GM19193 (cell line): ENCODE results near the gene SIPA1L3.
A peak's percentile ranks its signal among the peaks of the same experiment; 100 is the strongest.

Source experiments
- POLR2A ChIP-seq: IDR thresholded peaks from 4 replicates; pipeline ENCODE4 v1.6.1; 2011; ENCODE audit not compliant: insufficient read depth, insufficient read length; ENCODE audit errors: extremely low read depth

The SIPA1L3 gene

GRCh38 chr19:37975596-37976515 is 68.8 kb downstream of the SIPA1L3 start:
- no peak for TF ChIP-seq POLR2A

DNA sequence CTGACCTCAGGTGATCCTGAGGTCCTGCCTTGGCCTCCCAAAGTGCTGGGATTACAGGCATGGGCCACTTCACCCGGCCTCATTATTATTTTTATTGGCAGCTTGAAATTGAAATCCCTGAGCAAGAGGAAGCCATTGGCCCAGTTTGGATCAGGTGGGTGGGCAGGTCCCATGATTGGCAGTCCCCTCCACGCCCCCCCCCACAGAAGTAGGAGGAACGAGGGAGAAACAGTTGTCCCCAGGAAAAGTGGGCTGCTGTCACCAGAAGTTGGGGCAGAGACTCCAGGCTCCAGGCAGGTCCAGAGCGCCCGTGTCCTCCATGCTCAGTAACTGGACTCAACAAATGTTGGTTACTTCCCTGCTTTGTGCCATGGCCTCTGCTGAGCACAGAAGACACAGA is 70.4 kb downstream of the SIPA1L3 start:
- TF ChIP-seq POLR2A, result no peak

GRCh38 chr19:37977992-37978391 is 71.0 kb downstream of the SIPA1L3 start:
- no peak for TF ChIP-seq POLR2A

GRCh38 chr19:37979547-37980082 is 72.6 kb downstream of the SIPA1L3 start:
- peak; percentile 52 for TF ChIP-seq POLR2A

DNA sequence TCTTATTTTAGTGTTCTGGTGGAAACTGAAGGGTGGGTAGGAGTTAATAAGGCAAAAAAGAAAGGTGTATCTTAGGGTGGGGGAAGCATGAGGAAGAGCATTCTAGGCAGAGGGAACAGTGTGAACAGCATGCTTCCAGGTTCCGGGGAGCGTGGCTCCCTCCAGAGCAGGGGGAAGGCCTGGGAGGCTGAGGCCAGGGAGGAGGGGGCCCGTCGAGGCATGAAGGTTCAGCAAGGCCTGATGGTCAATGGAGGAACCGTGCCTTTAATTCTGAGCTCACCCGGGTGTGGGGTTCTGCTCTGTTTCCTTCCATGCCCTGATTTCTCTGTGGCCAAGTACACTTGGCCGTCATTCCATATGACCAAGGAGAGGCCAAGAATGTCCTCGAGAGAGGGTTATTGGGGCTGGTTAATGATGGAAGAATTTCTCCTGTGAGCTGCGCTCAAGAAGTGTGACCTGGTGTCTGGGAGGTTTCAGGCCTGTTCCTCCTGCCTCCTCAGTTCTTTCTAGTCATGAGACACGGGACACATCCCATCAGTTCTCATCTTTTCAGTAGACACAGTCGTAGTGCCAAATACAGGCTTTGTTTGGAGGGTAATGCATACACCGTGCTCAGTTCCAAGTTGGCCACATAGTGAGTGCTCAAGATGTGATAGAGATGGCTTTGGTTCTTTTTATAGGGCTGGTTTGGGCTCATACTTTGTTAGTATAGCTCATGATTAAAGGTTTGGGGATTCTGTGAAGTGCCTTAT is 73.6 kb downstream of the SIPA1L3 start:
- no peak for TF ChIP-seq POLR2A

DNA sequence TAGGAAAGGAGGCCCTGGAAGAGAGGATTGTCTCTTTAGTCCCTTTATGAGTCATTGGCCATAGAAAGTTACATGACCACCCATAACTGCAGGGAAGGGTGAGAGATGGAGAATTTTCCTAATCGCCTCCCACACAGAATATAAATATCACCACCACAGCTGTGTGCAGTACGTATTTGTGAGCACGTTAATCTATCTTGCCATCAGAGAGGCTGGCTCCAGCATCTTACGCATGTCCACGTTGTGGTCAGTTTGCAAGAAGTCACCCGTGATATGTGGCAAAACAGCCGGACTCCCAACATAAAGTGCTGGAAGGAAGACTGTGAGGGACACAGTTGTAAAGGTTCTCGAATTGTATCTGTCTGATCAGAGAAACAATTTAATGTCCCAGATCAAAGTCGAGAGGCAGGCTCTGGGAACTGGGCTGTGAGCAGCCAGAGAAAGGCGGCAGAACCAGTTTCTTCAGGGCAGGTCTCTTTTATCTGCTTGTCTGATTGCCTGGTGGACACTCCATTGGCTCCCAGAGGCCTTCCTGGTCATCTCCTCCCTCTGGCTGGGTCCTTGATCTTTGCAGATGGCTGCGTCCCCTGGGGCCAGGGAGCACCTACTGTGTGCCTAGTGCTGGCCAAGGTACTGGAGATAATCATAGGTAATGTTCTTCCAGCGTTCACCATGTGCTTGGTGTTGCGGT is 74.9 kb downstream of the SIPA1L3 start:
- TF ChIP-seq POLR2A, result no peak

GRCh38 chr19:37982655-37983054 is 75.6 kb downstream of the SIPA1L3 start:
- TF ChIP-seq POLR2A, result no peak

DNA sequence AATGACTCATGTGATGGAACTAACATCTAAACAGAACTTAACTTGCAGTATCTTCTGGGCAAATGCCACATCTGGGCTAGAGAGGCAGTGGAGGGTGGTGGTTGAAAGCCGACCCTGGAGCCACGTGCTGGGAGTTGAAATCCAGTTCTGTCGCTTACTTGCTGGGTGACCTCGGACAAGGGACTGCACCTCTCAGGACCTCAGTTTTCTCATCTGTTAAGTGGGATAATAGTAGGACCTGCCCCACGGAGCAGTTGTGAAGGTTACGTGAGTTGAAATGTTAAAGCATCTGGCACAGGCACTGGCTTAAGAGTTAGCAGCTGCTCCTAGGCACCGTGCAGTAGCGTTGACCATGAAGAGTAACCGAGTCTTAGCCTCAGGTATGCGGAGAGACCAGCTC is 76.1 kb downstream of the SIPA1L3 start:
- no peak for TF ChIP-seq POLR2A

DNA sequence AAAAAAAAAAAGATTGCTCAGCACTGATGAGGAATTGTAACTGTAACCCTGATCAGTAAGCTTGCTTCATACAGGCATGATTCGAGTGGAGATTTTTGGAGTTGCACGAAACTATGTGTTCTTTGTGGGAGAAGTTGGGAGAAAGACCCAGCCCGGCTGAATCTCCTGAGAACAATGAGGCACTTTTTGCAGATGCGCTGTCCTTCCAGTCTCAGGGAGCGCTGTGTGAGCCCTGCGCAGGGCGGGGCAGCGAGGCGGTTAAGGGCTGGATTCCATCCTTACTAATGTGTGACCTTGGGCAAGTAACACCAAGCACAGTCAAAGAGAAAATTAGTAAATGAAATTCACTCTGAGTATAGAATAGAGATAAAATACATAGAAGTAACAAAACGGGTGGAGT is 76.9 kb downstream of the SIPA1L3 start:
- TF ChIP-seq POLR2A, result no peak

GRCh38 chr19:37986048-37986750 is 79.2 kb downstream of the SIPA1L3 start:
- TF ChIP-seq POLR2A, result no peak

- TF ChIP-seq POLR2A, result no peak
Measured at GRCh38 chr19:37987356-37988332, 80.6 kb downstream of the SIPA1L3 start.

DNA sequence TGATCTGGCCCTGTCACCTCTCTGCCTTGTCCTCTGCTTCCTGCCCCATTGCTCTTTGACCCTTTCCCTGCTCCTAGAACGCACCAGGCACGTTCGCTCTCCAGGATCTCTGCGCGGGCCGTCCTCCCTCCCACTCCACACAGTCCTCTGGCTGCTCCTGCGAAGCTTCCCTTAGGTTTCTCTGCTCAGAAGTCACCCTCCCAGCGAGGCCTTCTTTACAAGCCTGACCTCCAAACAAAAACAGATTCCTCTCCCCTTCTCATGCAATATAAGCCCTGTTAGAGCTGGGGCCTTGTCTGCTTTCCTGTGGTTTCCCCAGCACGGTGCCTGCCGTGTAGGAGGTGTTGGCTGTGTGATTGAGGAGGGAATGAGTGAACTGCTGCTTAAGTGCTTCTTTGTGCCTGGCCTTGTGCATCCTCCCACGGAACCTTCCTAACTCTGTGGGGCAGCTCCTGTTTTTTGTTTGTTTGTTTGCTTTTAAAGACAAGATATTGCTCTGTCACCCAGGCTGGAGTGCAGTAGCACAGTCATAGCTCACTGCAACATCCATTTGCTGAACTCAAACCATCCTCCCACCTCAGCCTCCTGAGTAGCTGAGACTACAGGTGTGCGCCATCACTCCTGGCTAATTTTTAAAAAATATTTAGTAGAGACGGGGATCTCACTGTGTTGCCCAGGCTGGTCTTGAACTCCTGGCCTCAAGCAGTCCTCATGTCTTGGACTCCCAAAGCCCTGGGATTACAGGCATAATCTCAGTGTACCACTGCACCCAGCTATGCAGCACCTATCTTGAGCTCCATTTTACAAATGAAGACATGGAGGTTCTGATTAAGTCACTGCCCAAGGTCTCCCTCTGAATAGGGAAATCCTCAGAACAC is 82.0 kb downstream of the SIPA1L3 start:
- no peak for TF ChIP-seq POLR2A
